Fibroblast of peridontal ligament (primary cell): ENCODE measurements around the gene MPPE1.

Experiments used
- DNase-seq: peaks from one replicate; pipeline ENCODE4 v3.0.0-alpha.2; 2010; ENCODE audit errors: extremely low read depth

The MPPE1 gene

DNA sequence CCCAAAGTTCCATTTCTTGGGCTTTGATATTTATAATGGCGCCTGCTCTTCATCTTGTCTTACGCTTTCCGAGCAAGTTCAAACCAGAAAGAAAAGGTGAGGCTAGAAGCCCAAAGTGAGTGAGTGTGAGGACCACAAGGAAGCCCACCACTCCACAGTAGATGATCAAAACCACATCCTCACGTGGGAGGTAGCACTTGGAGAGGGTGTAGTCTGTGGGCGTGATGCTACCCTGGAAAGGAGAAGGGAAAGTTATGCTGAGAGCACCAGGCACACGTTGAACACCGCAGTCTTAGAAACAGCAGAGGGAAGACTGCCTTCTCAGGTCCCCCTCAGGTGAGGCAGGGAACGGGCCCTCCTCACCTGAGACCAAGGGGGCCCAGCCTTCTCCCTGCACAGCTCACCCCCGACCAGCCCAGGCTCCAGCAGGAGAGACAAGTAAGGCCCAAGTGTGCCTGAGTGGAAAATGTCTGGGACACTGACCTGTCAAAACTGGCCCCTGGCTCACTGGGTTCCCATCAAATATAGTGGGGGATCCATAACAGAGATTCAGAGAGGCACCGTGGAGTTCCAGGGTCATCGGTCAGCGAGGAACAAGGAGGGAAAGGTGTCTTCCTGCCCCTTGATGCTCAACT, 23.6 kb downstream of the MPPE1 start:
- no peak for DNase-seq

DNA sequence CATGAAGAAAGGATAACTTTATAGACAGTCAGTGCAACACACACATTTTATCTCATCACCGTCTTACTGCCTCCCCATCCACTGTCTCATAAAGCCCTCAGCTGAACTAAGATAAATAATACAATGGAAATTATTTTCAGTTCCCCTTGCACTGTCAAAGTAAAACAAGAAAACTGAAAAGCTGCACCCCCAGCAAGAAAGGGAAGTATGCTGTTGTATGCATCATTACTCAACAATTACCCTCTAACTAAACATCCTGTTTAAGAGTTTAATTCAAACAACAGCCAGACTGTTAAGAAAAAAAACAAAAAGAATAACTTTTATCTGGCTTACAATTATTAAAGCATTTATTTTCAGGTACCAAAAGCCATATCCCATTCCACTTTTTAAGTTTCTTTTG, 25.0 kb downstream of the MPPE1 start:
- DNase-seq, result no peak

DNA sequence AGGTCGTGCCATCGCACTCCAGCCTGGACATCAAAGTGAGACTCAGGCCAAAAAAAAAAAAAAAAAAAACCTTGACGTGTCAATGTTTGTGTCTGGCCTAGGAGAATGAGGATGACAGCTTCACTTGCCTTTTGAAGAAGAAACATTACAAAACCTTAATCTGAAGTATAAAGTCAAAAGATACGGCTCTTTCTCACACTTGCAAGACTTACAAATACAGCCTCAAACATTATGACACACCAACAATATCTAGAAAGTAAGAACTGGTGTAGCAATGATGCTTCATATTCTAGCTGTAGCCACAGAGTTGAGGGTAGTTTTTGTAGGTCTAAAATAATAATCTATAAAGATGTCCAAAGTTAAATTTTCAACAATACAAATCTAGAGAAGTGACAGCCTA, 25.5 kb downstream of the MPPE1 start:
- no peak for DNase-seq

DNA sequence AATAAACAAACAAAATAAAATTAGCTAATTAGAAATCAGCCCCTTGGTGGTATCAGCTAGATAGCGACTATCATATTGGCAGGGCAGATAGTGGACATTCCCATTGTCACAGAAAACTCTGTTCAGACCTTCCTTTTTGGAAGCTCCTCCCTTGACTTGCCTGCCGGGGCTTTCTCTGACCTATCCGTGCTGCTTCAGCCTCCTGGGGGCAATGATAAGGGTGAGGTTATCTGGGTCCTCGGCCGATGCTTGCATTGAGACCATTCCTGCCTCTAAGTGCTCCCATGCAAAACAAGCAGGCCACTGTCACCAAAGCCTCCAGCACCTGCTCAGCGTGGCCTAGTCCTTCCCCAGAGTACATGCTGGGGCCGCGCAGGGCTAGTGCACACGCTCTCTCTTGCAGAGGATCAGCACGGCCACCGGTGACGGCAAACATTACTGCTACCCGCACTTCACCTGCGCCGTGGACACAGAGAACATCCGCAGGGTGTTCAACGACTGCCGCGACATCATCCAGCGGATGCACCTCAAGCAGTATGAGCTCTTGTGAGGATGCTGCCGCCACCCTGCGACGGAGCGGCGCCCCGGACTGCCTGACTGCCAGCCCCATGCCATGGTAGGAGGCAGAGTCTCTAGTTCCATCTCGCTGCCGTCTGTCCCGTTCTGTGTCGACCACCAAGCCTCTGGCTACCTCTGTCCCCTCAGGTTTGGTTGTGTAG, 27.4 kb downstream of the MPPE1 start:
- no peak for DNase-seq

DNA sequence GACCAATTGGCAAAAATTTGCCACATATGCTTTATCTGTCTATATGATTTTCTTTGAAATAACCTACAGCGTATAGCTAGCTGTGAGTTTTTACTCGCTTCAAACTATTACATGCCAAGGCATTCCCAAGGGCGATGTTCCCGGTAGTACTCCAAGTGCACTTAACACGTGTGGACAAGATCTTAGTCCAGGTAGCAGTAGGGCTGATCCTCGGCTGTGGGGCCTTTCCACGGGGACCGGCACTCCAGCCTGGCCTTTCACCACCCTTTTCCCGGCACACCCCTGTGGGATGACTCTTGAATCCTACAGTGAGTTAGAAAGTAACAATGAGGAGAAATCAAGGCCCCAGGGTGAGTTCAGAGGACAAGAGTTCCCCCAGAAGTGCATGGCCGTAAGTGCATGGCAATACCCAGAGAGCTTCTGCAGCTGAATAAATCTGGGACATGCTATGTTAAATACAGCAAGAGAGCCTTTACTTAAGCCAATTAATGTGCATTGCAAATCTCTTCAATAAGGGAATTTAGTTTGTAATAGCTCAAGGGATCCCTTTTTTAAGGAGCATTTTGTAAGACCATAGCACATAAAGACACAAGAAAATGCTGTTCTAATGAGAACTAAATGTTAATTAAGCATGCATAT, 30.5 kb downstream of the MPPE1 start:
- no peak for DNase-seq

DNA sequence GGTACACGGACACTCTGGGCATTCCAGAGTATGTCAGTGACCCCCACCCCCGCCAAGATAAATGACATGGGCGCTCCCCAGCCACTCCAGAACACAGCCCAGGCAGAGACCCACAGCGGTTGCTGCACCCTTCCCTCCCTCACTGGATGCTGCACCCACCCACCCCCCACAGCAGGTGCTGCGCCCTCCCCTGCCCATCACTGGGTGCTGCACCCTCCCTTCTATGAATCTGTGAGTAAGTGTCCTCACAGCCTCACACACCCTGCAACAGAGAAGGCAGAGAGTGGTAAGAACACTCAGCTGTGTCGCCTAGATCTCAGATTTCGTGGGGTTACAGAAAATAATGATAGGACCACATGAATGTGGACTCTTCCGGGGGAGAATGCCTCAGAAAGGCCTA, 33.4 kb downstream of the MPPE1 start:
- no peak for DNase-seq

DNA sequence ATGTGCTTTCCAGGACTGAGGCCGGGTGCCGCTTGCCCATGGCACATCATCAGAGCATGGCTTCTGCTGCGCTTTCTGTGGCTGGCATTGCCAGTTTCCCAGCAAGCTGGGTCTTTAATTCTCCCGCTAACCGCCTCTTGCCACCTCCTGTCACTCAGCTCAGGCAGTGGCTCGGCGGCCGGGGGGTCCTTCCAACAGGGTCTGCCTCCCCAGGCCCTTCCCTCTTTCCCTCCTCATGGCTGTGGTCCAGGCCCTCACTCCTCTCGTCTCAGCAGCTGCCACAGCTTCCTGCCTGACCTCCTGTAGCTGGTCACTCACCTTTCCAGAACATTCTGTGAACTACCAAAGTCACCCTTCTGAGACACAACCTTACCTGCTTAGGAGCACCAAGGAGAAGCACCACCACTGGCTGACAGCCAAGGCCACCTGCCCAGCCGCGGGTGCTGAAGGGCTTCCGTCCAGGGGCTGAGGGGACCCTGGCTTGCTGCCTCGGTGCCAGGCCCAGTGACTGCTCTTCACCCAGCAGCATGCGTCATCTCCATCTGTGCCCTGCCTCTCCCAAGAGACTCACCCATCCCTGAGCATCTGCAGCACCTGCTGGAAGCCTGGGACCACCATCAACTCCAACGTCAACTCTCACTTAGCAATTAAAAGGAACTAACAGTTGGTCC, 34.3 kb downstream of the MPPE1 start:
- DNase-seq, result no peak

DNA sequence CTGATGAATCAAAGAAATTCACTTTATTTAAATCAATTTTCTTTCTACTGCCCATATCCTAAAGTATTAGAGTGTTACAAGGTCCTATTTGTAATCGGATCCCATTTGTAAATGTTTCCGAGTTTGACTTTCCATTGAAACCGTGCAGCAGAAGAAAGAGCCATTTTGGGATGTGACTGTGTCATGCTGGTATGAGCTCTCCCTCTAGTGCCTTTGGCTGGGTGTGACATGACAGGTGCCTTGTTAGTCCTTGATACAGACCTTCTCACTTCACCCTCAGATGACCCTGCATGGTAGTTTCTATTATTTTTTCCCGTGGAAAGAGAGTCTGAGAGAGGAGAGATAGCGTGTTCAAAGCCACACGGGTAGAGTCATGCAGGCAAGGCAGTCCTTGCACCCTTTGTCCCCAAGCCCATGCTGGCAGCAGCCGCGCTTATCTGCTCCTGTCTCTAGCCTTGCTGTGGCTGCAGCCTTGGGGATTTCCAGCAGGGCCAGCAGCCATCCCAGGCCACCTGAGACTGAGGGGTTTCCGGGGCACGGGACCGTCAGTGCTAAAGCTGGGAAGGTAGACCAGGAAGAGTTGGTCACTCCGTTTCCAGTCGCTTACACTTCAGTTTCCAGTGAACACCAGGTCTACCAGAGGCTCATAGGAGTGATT, 35.5 kb downstream of the MPPE1 start:
- DNase-seq, result peak; percentile 49

DNA sequence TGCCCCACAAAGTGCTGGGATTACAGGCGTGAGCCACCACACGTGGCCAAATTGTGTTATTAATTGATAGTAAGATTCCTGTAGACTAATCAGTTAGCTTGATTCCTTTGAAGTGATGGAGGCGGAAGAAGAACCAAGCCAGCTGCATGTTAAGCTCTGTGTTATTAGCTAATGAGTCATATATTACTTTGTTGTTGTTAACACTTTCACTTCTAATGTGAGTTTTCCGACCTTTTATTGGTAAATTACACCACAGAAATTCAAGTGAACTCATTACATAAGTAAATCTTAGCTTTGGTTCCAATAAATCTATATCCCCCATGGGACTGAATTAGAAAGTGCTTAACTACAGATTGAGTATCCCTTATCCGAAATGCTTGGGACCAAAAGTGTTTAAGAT, 36.6 kb downstream of the MPPE1 start:
- DNase-seq, result no peak

DNA sequence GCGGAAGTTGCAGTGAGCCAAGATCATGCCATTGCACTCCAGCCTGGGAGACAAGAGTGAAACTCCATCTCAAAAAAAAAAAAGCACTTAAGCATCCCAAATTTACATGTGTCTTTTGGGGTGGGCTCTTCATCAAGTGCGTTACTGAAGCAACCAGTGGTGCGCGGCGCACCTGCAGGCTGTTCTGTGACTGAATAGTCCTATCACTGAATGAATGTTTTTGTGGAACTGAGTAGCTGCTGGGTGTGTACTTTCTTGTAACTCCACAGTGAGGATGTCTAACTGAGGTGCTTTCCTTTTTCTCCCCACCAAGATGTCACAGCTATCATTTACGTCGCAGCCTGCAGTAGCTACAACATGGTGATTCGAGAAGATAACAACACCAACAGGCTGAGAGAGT, 39.9 kb downstream of the MPPE1 start:
- DNase-seq, result no peak

DNA sequence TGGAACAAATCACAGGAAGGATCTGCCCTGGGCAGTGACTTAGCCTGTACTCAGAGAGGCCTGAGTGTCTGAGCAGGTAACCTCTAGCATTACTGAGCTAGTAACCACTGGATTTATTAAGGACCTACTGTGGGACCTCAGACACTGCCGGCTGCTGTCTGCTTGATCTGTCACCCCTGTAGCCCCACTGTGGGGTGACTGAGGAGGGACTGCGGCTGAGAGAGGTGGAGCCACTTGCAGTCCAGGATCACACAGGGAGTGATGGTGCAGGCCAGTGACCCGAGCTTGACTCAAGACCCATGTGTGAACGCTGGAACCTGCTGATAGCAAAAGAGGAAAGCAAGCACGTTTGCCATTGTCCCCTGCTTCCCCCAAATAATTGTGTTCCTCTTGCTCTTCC, 41.4 kb downstream of the MPPE1 start:
- DNase-seq, result no peak

DNA sequence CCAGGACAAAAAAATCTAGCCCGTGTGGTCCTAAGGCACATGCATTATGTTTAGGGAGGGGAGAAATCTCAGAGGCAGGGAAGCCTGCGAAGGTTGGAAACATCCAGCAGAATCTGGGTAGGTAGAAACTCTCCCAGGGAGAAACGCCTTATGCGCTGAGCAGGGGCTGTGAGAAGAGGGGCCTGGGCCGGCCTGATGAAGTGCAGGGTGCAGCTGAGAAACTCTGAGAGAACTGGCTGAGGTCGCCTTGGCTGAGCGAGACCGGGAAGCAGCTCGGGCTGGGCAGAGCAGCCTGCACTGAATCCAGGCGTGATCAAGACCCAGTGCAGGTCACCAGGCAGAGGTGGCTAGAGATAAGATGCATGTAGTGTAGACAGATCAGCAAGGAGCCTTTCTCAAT, 41.8 kb downstream of the MPPE1 start:
- DNase-seq, result no peak

DNA sequence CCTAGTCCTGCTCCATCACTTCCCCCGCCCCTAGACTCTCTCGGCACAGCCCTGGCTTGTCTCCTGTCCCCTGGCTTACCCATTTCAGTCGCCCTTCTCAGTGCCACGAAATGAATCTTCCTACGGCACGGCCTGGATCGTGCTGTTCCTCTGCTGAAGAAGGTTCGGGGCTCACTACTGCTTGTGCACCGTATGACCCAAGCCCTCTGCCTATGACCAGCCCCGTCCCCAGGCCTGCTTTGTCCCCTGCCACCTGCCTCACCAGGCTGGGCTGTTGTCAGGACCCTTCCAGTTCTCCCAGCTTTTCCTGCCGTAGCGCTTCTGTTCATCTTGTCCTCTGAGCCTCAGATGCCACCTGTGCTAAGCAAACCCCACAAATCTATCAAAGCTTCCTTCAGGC, 43.0 kb downstream of the MPPE1 start:
- DNase-seq, result no peak

DNA sequence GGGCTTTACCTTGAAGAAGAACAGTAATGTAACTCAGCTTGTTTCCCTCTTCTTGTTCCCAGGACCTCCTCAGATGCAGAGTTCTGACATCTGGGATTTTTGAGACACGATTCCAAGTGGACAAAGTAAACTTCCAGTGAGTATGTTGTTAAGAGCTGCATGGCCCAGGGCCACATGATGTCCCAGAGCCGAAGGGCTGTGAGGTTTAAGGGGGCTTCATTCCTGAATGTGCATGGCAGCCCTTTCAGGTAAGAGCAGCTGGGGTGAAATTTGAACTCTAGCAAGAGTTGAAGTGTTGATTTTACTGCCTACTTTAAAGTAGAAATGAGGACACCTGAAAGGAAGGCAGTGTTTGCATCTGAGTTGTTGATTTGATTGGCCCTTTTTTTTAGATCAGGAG, 43.6 kb downstream of the MPPE1 start:
- no peak for DNase-seq

DNA sequence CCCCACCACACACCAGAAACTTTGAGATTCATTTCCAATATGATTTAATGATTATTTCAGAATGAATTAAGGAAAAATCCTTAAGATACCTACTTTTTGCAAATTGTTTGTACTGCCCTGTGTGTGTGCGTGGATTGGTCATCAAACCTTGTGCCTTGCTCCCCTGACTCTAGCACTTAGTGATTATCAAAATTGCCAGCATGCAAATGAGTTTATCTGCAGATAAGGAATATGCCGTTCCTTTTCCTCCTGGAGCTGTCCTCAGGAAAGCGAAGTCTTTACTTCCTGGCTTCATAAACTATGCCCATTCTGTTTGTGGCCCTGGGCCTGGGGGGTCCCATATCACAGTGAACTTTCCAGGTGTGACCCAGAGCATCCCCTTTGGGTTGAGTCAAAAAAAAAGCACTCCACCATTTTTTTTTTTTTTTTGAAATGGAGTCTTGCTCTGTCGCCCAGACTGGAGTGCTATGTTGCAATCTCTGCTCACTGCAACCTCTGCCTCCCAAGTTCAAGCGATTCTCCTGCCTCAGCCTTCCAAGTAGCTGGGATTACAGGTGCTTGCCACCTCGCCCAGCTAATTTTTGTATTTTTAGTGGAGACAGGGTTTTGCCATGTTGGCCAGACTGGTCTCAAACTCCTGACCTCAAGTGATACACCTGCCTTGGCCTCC, 45.5 kb downstream of the MPPE1 start:
- DNase-seq, result no peak

DNA sequence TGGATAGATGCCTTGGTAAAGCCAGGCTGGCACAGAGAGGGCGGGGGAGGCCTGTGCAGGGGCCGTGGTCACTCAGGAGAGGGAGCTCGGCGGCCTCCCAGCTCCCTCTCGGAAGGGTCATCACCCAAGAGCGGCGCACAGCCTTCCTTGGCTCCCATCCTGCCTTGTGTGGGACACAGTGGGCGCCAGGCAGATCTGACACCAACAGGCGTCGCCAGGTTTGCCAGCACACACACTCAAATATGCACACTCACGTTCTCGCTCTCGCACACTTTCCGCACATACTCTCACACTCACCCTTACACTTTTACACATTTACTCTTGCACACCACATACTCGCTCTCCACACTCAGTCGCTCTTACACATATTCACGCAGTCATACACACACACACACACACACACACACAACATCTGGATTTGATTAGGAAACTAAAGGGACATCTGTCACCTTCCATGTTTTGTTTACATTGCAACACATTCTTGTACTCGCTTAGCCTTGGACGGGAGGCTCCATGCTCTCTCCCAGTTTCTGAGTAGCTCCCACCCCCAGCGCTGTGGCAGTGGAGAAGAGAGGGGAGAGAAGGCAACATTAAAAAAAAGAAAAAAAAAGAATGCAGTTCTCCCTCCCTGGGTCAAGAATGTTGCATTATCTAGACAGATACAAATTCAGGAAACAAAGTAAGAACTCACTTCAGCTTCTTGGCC, 46.4 kb downstream of the MPPE1 start:
- no peak for DNase-seq

DNA sequence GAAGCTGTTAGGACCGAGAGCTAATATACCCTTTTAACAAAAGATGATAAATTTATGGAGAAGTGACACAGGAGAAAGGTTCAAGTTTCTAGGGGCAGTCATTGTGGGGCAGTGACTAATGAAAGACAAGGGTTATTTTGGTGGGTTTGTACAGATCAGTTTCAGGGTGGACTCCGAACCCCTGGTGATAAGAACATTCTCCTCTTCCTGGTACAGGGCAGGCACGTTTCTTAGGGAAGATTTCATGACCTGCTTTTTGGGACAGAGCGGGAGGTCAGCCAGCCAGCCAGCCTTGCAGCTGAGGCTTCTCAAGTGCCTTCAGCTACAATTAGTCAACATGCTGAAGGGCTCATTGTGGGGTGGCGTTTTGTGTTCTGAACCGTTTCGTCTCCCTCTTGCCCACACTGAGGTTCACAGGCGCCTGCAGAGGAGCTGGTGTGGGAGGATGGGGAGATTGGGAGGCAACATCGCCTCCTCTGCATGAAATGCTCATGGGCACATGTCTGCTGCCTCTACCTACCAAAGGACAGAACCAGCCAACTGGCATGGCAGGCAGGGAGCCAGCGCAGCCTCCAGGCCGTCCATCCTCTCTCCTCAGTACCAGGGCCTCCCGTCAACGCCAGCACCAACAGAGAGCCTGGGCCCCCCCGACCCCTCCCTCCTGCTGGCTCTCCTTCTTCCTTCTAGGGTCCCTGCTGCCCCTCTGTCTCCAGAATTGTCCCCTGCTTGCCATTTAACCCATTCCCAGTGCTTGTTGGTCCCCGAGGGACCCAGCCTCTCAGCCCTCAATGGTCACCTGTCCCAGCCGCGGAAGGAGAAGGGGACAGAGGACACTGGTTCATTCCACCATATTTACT, 47.3 kb downstream of the MPPE1 start:
- no peak for DNase-seq

DNA sequence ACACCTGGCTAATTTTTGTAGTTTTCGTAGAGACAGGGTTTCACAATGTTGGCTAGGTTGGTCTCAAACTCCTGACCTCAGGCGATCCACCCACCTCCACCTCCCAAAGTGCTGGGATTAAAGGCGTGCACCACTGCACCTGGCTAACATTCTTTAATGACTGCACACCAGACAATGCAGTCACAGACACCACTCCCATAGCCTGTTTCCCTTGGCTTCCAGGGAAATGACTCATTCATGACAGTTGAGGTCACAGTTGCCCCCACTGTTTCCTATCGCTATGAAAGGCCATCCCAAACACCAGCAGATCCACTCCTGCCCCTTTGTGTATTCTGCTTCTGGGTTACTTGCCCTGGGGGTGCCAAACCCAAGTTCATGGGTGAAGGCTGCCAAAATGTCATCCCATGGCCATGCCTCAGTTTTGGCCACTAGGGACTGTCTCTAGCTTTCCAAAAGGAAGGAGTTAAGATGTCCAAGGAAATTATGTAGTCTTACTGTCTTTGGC, 48.2 kb downstream of the MPPE1 start:
- DNase-seq, result peak; percentile 41

DNA sequence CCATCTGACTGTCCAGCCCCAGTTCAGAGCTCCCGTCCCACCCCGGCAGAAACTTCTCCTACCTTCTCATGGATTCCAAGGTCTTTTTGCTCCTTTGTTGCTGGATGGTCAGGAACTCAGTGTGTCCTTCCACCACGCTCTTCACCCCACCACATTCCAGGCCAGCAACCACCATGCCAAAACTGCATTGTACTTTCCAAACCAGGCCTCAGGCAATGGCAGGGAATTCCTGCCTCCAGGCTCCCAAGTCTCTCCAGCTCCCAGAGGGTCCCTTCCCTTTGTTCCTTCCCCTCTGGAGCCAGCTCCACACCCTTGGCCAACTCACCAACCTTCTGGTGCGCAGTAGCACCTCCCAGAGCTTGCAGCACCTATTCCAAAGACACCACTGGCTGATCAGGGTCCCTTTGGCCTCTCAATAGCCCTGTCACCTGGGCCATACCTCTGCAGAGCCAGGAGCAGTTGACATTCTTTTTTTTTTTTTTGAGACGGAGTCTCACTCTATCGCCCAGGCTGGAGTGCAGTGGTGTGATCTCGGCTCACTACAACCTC, 48.8 kb downstream of the MPPE1 start:
- no peak for DNase-seq
